Hippocampal formation (tissue), 2 donors: ENCODE results near the gene CDH4.
"Not testable (repeated sequence)": the region's sequence is repeated elsewhere in the genome, so short reads cannot be mapped to it uniquely, and the experiment has no call there.

Experiments used
- DNase-seq, 2 donors: peaks; one replicate each; lab custom pipeline; 2025; lab: John Stamatoyannopoulos, UW

CDH4 gene

GRCh38 chr20:61437280-61438206, 185.5 kb downstream of the CDH4 start:
- DNase-seq = peak; percentile 26 to 43

- DNase-seq = no peak
Measured at GRCh38 chr20:61438285-61438684, 186.2 kb downstream of the CDH4 start.

- DNase-seq = no peak
Measured at GRCh38 chr20:61439251-61439650, 187.2 kb downstream of the CDH4 start.

GRCh38 chr20:61440548-61441055, 188.5 kb downstream of the CDH4 start:
- no peak for DNase-seq

GRCh38 chr20:61441537-61441936, 189.5 kb downstream of the CDH4 start:
- no peak for DNase-seq

- DNase-seq = no peak
Measured at GRCh38 chr20:61442075-61442670, 190.1 kb downstream of the CDH4 start.

- no peak for DNase-seq
Measured at GRCh38 chr20:61442718-61443117, 190.7 kb downstream of the CDH4 start.

- DNase-seq = no peak
Measured at GRCh38 chr20:61443443-61444126, 191.5 kb downstream of the CDH4 start.

- no peak for DNase-seq
Measured at GRCh38 chr20:61444637-61445036, 192.6 kb downstream of the CDH4 start.

- no peak for DNase-seq
Measured at GRCh38 chr20:61445138-61445537, 193.1 kb downstream of the CDH4 start.

- DNase-seq = no peak
Measured at GRCh38 chr20:61445741-61446140, 193.7 kb downstream of the CDH4 start.

GRCh38 chr20:61447952-61448351, 195.9 kb downstream of the CDH4 start:
- no peak for DNase-seq

GRCh38 chr20:61448386-61448785, 196.3 kb downstream of the CDH4 start:
- peak in 1 of 2 donors; percentile 40 for DNase-seq

GRCh38 chr20:61449057-61449609, 197.1 kb downstream of the CDH4 start:
- DNase-seq = no peak

GRCh38 chr20:61449916-61450315, 197.9 kb downstream of the CDH4 start:
- no peak for DNase-seq

- no peak for DNase-seq
Measured at GRCh38 chr20:61450549-61450948, 198.5 kb downstream of the CDH4 start.

GRCh38 chr20:61451009-61451408, 198.9 kb downstream of the CDH4 start:
- DNase-seq = no peak

GRCh38 chr20:61451953-61452352, 199.9 kb downstream of the CDH4 start:
- DNase-seq = no peak

GRCh38 chr20:61453219-61453618, 201.2 kb downstream of the CDH4 start:
- no peak for DNase-seq

GRCh38 chr20:61453623-61454022, 201.6 kb downstream of the CDH4 start:
- not testable (repeated sequence) for DNase-seq

GRCh38 chr20:61454053-61454452, 202.0 kb downstream of the CDH4 start:
- no peak for DNase-seq
